HFF-Myc (cell line): ENCODE measurements around the gene TMEM26.

Experiments used
- DNase-seq: peaks from one replicate; pipeline ENCODE4 v3.0.0-alpha.2; 2011; ENCODE audit warnings: low read depth; ENCODE audit errors: extremely low read depth
- H3K4me3 ChIP-seq: replicated peaks from 2 replicates; pipeline ENCODE4 v1.5.1; 2011; ENCODE audit warnings: low read depth, mild to moderate bottlenecking, control low read depth, low read length
- CTCF ChIP-seq: IDR thresholded peaks from 2 replicates; pipeline ENCODE4 v1.5.1; 2012; ENCODE audit warnings: mild to moderate bottlenecking, low read depth, low read length, control low read depth; ENCODE audit errors: missing control alignments

TMEM26 gene

DNA sequence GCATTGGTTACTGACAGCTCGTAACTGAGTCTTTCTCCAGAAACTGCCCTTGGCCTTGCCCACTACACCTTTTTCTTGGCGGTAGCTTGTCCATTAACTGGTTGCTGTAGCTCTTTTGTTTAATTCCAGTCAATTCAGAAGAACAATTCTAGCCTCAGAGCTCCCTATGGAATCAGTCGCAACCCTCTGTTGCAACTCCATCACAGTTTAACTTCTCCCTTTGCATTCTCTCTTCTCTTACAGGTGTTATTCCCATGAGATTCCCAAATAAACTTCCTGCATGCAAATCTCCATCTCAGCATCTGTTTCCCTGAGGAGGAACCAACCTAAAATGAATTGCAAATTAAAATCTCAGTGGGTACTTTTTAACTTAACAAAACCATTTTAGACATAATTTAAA lies 28.4 kb upstream of the TMEM26 start:
- TF ChIP-seq CTCF = no peak
- DNase-seq = no peak
- H3K4me3 ChIP-seq = no peak overlapping the region

DNA sequence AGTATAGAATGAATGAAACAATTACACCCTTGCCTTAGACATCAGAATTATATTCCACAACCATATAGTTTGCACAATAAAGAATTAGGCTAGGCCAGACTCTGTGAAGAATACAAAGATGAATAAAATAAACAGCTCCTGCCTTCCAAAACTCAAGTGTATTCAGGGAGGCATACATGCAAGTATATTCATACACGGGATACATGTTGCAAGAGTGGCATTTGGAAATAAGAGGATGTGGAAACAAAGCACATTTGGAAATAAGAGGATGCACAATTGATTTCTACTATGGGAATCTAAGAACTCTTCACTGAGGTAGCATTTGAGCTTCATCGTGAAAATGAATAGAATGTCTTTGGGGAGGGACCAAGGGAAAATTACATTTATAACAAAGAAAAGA lies 27.0 kb upstream of the TMEM26 start:
- no peak overlapping the region for H3K4me3 ChIP-seq
- no peak for DNase-seq
- no peak for TF ChIP-seq CTCF

DNA sequence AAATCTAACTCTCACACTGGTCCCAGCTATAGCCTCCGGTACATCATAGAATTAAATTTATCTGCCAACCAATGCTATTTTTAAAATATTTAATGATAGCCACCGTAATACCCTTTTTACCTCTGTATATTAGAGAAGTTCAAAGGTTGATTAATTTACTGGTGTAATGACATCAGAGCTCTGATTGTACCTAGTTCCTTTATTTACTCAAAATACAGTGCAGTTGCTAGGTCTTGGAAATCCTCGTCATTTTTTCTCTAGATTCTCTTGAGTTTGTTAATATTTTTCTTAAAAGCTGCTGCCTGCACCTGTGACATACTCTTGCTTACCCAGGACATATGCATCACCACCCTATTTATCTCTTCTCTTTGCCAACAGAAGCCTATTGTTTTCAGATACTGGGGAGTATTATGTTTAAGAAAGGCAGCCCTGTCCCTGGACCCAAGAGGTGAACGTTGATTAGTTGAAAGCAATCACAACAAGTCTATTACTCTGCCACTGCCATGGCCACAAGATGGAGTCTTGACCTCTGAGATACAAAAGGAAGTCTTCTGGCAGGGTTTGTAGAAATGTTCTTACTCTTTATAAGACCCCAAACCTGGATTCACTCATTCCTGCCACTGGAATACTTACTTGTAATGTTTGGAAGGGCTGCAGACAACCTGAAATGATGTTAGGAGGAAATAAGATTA lies 25.6 kb upstream of the TMEM26 start:
- TF ChIP-seq CTCF = no peak
- no peak for DNase-seq

GRCh38 chr10:61477451-61477850 lies 24.3 kb upstream of the TMEM26 start:
- no peak for TF ChIP-seq CTCF
- no peak for DNase-seq
- H3K4me3 ChIP-seq = no peak overlapping the region

More for the DNA sequence above, 25.6 kb upstream of the TMEM26 start:
- H3K4me3 ChIP-seq = no peak overlapping the region

DNA sequence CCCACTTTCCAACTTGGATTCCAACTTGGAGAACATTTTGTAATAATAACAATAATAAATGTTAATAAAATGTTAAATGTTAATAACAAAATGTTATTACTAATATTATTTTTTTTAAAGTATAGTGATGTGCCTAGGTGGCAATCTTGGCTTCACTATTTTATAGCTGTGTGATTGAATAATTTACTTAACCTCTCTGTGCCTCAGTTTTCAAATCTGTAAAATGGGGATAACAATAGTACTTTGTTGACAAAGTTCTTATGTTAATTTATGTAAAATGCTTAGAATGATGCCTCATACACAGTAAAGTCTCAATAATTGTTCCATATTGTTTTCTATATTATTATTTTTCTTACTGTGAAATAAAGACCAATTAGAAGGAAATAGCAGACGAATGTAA lies 23.3 kb upstream of the TMEM26 start:
- no peak for DNase-seq
- TF ChIP-seq CTCF = no peak
- H3K4me3 ChIP-seq = no peak overlapping the region

GRCh38 chr10:61475449-61475873 lies 22.3 kb upstream of the TMEM26 start:
- no peak for TF ChIP-seq CTCF
- no peak for DNase-seq
- H3K4me3 ChIP-seq = no peak overlapping the region

DNA sequence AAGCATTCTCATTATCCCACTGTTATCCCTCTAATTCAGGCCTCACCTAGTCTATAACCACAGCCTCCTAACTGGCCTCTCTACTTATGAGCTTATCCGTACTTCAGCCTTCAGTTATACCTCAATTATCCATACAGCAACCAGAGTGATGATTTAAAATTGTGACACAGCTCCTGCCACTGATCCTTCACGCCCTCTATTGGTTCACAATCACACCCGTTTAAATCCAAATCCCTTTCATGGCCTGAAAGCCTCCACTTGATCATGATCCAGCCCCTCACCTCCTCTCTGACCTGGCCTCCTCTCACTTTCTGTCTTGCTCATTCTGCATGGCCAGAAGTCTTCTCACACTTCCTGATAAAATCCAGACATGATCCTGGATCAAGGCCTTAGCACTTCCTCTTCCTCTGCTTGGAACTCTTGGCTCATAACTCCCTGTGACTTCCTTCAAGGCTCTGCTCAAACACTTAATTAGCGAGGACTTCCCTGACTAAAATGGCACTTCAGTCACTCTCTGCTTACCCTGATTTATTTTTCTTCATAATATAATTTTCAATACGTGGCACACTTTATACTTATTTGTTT lies 19.0 kb upstream of the TMEM26 start:
- no peak for TF ChIP-seq CTCF
- no peak overlapping the region for H3K4me3 ChIP-seq
- no peak for DNase-seq
